HCT116 (cell line): Measurements from ENCODE around the gene PHKA2. TPM values are rescaled to one million over a fixed set of nuclear protein-coding genes. Genes with fewer than 3 reads are reported as not detected.

Experiments
- ATAC-seq: fragments of 200-7000 bp; cut with Tn5 transposase; 2 replicates; pipeline ENCODE4 v1.9.1; 2020; ENCODE audit warnings: mild to moderate bottlenecking, moderate library complexity
- BruUV-seq: library from RNA; stranded (reverse); fragments of 400-500 nt; replicated peaks from 2 replicates; lab custom pipeline; 2021; lab: Mats Ljungman, UMichigan
- CTCF ChIA-PET: fragments of 300-600 bp; sonication (Branson Sonifier 250); formaldehyde crosslinking; loops from one replicate; lab custom pipeline; 2021; ENCODE audit warnings: antibody characterized with exemption; lab: Charles Lee
- POLR2A ChIA-PET: fragments of 300-600, 350-600 bp; sonication (Branson Sonifier 250); formaldehyde crosslinking; loops from one replicate; lab custom pipeline; 2021; ENCODE audit warnings: antibody characterized with exemption; lab: Charles Lee
- RAD21 ChIA-PET, 2 experiments: fragments of 300-600 bp; sonication (Branson Sonifier 250); formaldehyde crosslinking; loops; one replicate each; lab custom pipeline; 2023; ENCODE audit warnings: low total read pairs in 2 of 2; ENCODE audit not compliant: uncharacterized antibody in 2 of 2, unreplicated experiment in 2 of 2, low non-redundant PET in 1 of 2; lab: Charles Lee
- DNase-seq: peaks from one replicate; pipeline ENCODE4 v3.0.0-alpha.2; 2010; ENCODE audit warnings: low read depth, low spot score
- H2AFZ ChIP-seq: fragments of 200-600 bp; shearing (Covaris generic), sonication (generic); 2 replicates; pipeline ENCODE4 v1.6.1; 2017; ENCODE audit warnings: low read depth, mixed run types, mixed read lengths, antibody characterized with exemption, low read length; ENCODE audit not compliant: poor library complexity, severe bottlenecking
- H3K27ac ChIP-seq: 2 replicates; pipeline ENCODE4 v1.5.1; 2012; ENCODE audit warnings: low read depth, low read length
- H3K27me3 ChIP-seq: fragments of 200-600 bp; sonication (generic); 2 replicates; pipeline ENCODE4 v1.6.1; 2016; ENCODE audit warnings: mixed run types, low read length, mixed read lengths; ENCODE audit not compliant: insufficient read depth
- H3K36me3 ChIP-seq, 2 experiments: fragments of 200-500 bp in 1 of 2; fragments of 200-600 bp in 1 of 2; sonication (Bioruptor generic) in 1 of 2; sonication (generic) in 1 of 2; 2 replicates each; pipeline versions ENCODE4 v1.5.1 to v1.6.1; 2014 to 2016; ENCODE audit warnings: low read length in 2 of 2, inconsistent platforms in 1 of 2, mixed read lengths in 1 of 2, mixed run types in 1 of 2; ENCODE audit not compliant: insufficient read depth in 2 of 2, control insufficient read depth in 1 of 2
- H3K4me1 ChIP-seq, 2 experiments: fragments of 200-600 bp in 1 of 2; sonication (generic) in 1 of 2; 2 replicates each; pipeline versions ENCODE4 v1.5.1 to v1.6.1; 2012 to 2017; ENCODE audit warnings: low read length in 2 of 2, inconsistent platforms in 1 of 2, mild to moderate bottlenecking in 1 of 2, mixed read lengths in 1 of 2, mixed run types in 1 of 2, moderate library complexity in 1 of 2; ENCODE audit not compliant: insufficient read depth in 2 of 2, control insufficient read depth in 1 of 2
- H3K4me2 ChIP-seq: fragments of 200-600 bp; sonication (generic); 2 replicates; pipeline ENCODE4 v1.6.1; 2017; ENCODE audit warnings: mixed run types, low read length, mixed read lengths
- H3K4me3 ChIP-seq, 2 experiments: fragments of 200-600 bp in 1 of 2; sonication (generic) in 1 of 2; replicated peaks in 1 of 2; 2 replicates each; pipeline ENCODE4 v1.5.1; 2011 to 2016; ENCODE audit warnings: low read length in 2 of 2, control low read depth in 1 of 2, low read depth in 1 of 2, mild to moderate bottlenecking in 1 of 2, mixed read lengths in 1 of 2, mixed run types in 1 of 2
- H3K79me2 ChIP-seq: fragments of 200-600 bp; sonication (generic); 2 replicates; pipeline ENCODE4 v1.6.1; 2017; ENCODE audit warnings: mild to moderate bottlenecking, mixed run types, low read length, moderate library complexity, mixed read lengths; ENCODE audit not compliant: insufficient read depth
- H3K9ac ChIP-seq: fragments of 200-600 bp; sonication (generic); 2 replicates; pipeline ENCODE4 v1.6.1; 2016; ENCODE audit warnings: low read length, mixed read lengths
- H3K9me2 ChIP-seq: fragments of 200-600 bp; sonication (generic), shearing (Covaris generic); 2 replicates; pipeline ENCODE4 v1.6.1; 2017; ENCODE audit warnings: mixed run types, mild to moderate bottlenecking, moderate library complexity; ENCODE audit not compliant: insufficient read depth
- H3K9me3 ChIP-seq, 2 experiments: fragments of 200-500 bp in 1 of 2; fragments of 200-600 bp in 1 of 2; sonication (Bioruptor generic) in 1 of 2; sonication (generic) in 1 of 2; 2 replicates each; pipeline ENCODE4 v1.6.1; 2014 to 2017; ENCODE audit warnings: low read length in 2 of 2, mixed read lengths in 2 of 2, inconsistent platforms in 1 of 2, low read depth in 1 of 2, mild to moderate bottlenecking in 1 of 2, mixed run types in 1 of 2, moderate library complexity in 1 of 2; ENCODE audit not compliant: control insufficient read depth in 1 of 2, insufficient read depth in 1 of 2
- H4K20me1 ChIP-seq: fragments of 200-600 bp; sonication (generic), shearing (Covaris generic); 2 replicates; pipeline ENCODE4 v1.6.1; 2017; ENCODE audit warnings: mixed run types, mild to moderate bottlenecking, moderate library complexity; ENCODE audit not compliant: insufficient read depth
- ATF3 ChIP-seq: IDR thresholded peaks from 2 replicates; pipeline ENCODE4 v1.6.1; 2012
- CEBPB ChIP-seq: IDR thresholded peaks from 2 replicates; pipeline ENCODE4 v1.6.1; 2012; ENCODE audit warnings: low read depth
- ELF1 ChIP-seq: IDR thresholded peaks from 2 replicates; pipeline ENCODE4 v1.6.1; 2012; ENCODE audit warnings: low read depth, borderline replicate concordance
- EZH2phosphoT487 ChIP-seq: fragments of 200-600 bp; IDR thresholded peaks from 2 replicates; pipeline ENCODE4 v1.6.1; 2018; ENCODE audit warnings: antibody characterized with exemption, borderline replicate concordance
- FOSL1 ChIP-seq: IDR thresholded peaks from 2 replicates; pipeline ENCODE4 v1.6.1; 2012; ENCODE audit warnings: low read depth
- RAD21 ChIP-seq: IDR thresholded peaks from 2 replicates; pipeline ENCODE4 v1.6.1; 2012; ENCODE audit warnings: low read depth, mild to moderate bottlenecking
- REST ChIP-seq: IDR thresholded peaks from 2 replicates; pipeline ENCODE4 v1.6.1; 2012; ENCODE audit warnings: low read depth
- SIN3A ChIP-seq: IDR thresholded peaks from 2 replicates; pipeline ENCODE4 v1.6.1; 2012; ENCODE audit warnings: low read depth
- TCF7L2 ChIP-seq: IDR thresholded peaks from 2 replicates; pipeline ENCODE4 v1.7.0; 2011; ENCODE audit warnings: borderline replicate concordance, inconsistent platforms; ENCODE audit not compliant: insufficient read depth, insufficient read length; ENCODE audit errors: extremely low read depth
- ZFX ChIP-seq: fragments of 450-650 bp; IDR thresholded peaks from 2 replicates; pipeline ENCODE4 v1.6.1; 2017
- ZNF274 ChIP-seq: fragments of 200-500 bp; sonication (Bioruptor generic); IDR thresholded peaks from 2 replicates; pipeline ENCODE4 v1.6.1; 2014; ENCODE audit warnings: mild to moderate bottlenecking, low read depth, low read length, inconsistent platforms
- intact Hi-C: fragments of 100-400 bp; cut with micrococcal nuclease; formaldehyde crosslinking; loops from 2 replicates; pipeline ENCODE4 v1.10.0; 2022
- total RNA-seq: library from RNA; stranded (reverse); gene quantifications from one replicate; pipeline ENCODE4 v1.2.1, GENCODE V29; 2021; ENCODE audit not compliant: unreplicated experiment

PHKA2 gene
- total RNA-seq, 1 experiment from 2014 or later = 23.8 TPM

GRCh38 chrX:18883234-18883960, 100.5 kb downstream of the PHKA2 start:
- no TSS peak for BruUV-seq
- H3K9me3 ChIP-seq = no peaks in the 10 kb centered on the region
- POLR2A ChIA-PET = no interaction called here
- DNase-seq (no peak), ATAC-seq (no peak)
- H3K4me2 ChIP-seq = no peak overlapping the region
- H2AFZ ChIP-seq = no peak overlapping the region
- no peak overlapping the region for H3K4me3 ChIP-seq
- H3K4me1 ChIP-seq = peaks cover 12 to 21% of the 10 kb centered on the region in 2 experiments
- TF ChIP-seq ZNF274 (no peak), ATF3 (no peak), CEBPB (no peak), REST (no peak), SIN3A (no peak), ZFX (no peak), ELF1 (no peak), FOSL1 (no peak), RAD21 (no peak), EZH2phosphoT487 (no peak), TCF7L2 (no peak)
- intact Hi-C loops = no loop called here
- no peaks in the 10 kb centered on the region for H4K20me1 ChIP-seq
- no peaks in the 10 kb centered on the region for H3K9me2 ChIP-seq
- H3K9ac ChIP-seq = no peak overlapping the region
- no peaks in the 10 kb centered on the region for H3K27me3 ChIP-seq
- RAD21 ChIA-PET = no interaction called here
- CTCF ChIA-PET = no interaction called here
- no peaks in the 10 kb centered on the region for H3K79me2 ChIP-seq
- no peak overlapping the region for H3K27ac ChIP-seq
- H3K36me3 ChIP-seq = no peaks in the 10 kb centered on the region
